Psoas muscle (tissue), 8 donors: ENCODE data around the gene TRABD2A. TPM values are rescaled to one million over a fixed set of nuclear protein-coding genes. Genes with fewer than 3 reads are reported as not detected.

ENCODE experiments used
- ATAC-seq, 4 donors: fragments of 200-7000 bp; cut with Tn5 transposase; one replicate each; pipeline ENCODE4 v1.9.1; 2020; ENCODE audit warnings: moderate library complexity in 3 of 4, mild to moderate bottlenecking in 2 of 4
- DNase-seq, 2 donors: peaks; one replicate each; pipeline ENCODE4 v3.0.0-alpha.2; 2020
- H3K27ac ChIP-seq: fragments of 200-600 bp; one replicate; pipeline ENCODE4 v1.8.0; 2022
- H3K27me3 ChIP-seq, 3 donors: fragments of 200-600 bp in 1 of 3; one replicate each; pipeline versions ENCODE4 v1.6.1 to v1.8.0; 2013 to 2022; ENCODE audit warnings: low read length in 2 of 3, mild to moderate bottlenecking in 2 of 3, moderate library complexity in 1 of 3; ENCODE audit not compliant: insufficient read depth in 3 of 3
- H3K36me3 ChIP-seq, 2 donors: fragments of 200-600 bp in 1 of 2; one replicate each; pipeline versions ENCODE4 v1.6.1 to v1.8.0; 2013 to 2022; ENCODE audit warnings: low read depth in 1 of 2, mild to moderate bottlenecking in 1 of 2, moderate library complexity in 1 of 2; ENCODE audit not compliant: insufficient read depth in 1 of 2
- H3K4me1 ChIP-seq: fragments of 200-600 bp; one replicate; pipeline ENCODE4 v1.8.0; 2022
- H3K4me3 ChIP-seq: fragments of 200-600 bp; one replicate; pipeline ENCODE4 v1.8.0; 2022; ENCODE audit warnings: mild to moderate bottlenecking
- H3K9me3 ChIP-seq: fragments of 200-600 bp; one replicate; pipeline ENCODE4 v1.8.0; 2022
- CTCF ChIP-seq: fragments of 200-600 bp; IDR thresholded peaks from one replicate; pipeline ENCODE4 v1.8.0; 2022; ENCODE audit warnings: antibody characterized with exemption
- WGBS, 3 donors: extraction: QIAGEN DNeasy Blood & Tissue Kit; methylation state at CpG; one replicate each; pipeline versions ENCODE4 v1.1.6 to v1.1.7; 2013; 5-methylcytosine and 5-hydroxymethylcytosine counted together
- intact Hi-C, 2 donors: fragments of 100-400 bp; cut with DNase I; formaldehyde crosslinking; loops; one replicate each; pipeline versions ENCODE4 v1.11.0 to v1.14.2; 2022
- polyA plus RNA-seq, 3 donors: library from polyadenylated mRNA; stranded (reverse); fragments of 200-250 nt; gene quantifications; one replicate each; pipeline ENCODE4 v1.2.3, GENCODE V29; 2013
- total RNA-seq, 4 donors: library from RNA; stranded (reverse); fragmentation: NEBNext Ultra II Directional in 2 of 4; extraction: Animal tissue kit (Norgen Biotek cat#: 25700) in 2 of 4; gene quantifications; one replicate each; pipeline versions ENCODE4 v1.2.1 to v1.2.4, GENCODE V29; 2021 to 2023
- donor health status: healthy with polysubstance abuse.
- donor health status: DM: no; HTN: no; CAD: no; lungs with moderate emphysema.
- donor health status: Bipolar disorder and iron deficiency.
- donor health status: healthy.
- donor health status: DM: yes; HTN: yes; CAD: no.
- donor health status: DM: no; HTN: no; CAD: no.
- donor health status: DM: no; HTN: no; CAD: no.
- donor health status: DM: yes; HTN: yes; CAD: no.

Gene TRABD2A
- total and polyA plus RNA-seq, 7 donors: 0.27 to 0.74 (median 0.35) TPM

GRCh38 chr2:84788498-84788897 lies 92.4 kb downstream of the TRABD2A start:
- peaks cover 0 to 3% (median 0%) of the 10 kb centered on the region in 3 donors for H3K27me3 ChIP-seq
- intact Hi-C loops: no loop called here
- ATAC-seq (no peak), DNase-seq (no peak)
- H3K4me3 ChIP-seq: no peak overlapping the region
- 55 to 62% (median 58%) methylated on average over 3 of the region's 3 CpGs for WGBS, 3 donors
- no peak overlapping the region for H3K27ac ChIP-seq
- no peaks in the 10 kb centered on the region for H3K4me1 ChIP-seq
- no peaks in the 10 kb centered on the region for H3K36me3 ChIP-seq
- H3K9me3 ChIP-seq: no peaks in the 10 kb centered on the region
- TF ChIP-seq CTCF: no peak

GRCh38 chr2:84788027-84788426 lies 92.9 kb downstream of the TRABD2A start:
- no peak for TF ChIP-seq CTCF
- 40 to 90% (median 69%) methylated on average over 1 of the region's 1 CpG for WGBS, 3 donors
- no peak for ATAC-seq
- Histone ChIP-seq H3K27me3 (peaks cover 0 to 3% (median 0%) of the 10 kb centered on the region in 3 donors), H3K36me3 (no peaks in the 10 kb centered on the region), H3K9me3 (no peaks in the 10 kb centered on the region), H3K4me1 (no peaks in the 10 kb centered on the region), H3K4me3 (no peak overlapping the region), H3K27ac (no peak overlapping the region)
- intact Hi-C loops: no loop called here
- no peak for DNase-seq

GRCh38 chr2:84786601-84787000 lies 94.3 kb downstream of the TRABD2A start:
- ATAC-seq (no peak), DNase-seq (no peak)
- no peaks in the 10 kb centered on the region for H3K9me3 ChIP-seq
- intact Hi-C loops: no loop called here
- no peaks in the 10 kb centered on the region for H3K4me1 ChIP-seq
- H3K27me3 ChIP-seq: peaks cover 0 to 3% (median 0%) of the 10 kb centered on the region in 3 donors
- TF ChIP-seq CTCF: no peak
- H3K36me3 ChIP-seq: no peaks in the 10 kb centered on the region
- H3K27ac ChIP-seq: no peak overlapping the region
- H3K4me3 ChIP-seq: no peak overlapping the region

GRCh38 chr2:84785950-84786349 lies 94.9 kb downstream of the TRABD2A start:
- ATAC-seq (no peak), DNase-seq (no peak)
- no peak overlapping the region for H3K4me3 ChIP-seq
- no peak for TF ChIP-seq CTCF
- intact Hi-C loops: no loop called here
- peaks cover 0 to 3% (median 0%) of the 10 kb centered on the region in 3 donors for H3K27me3 ChIP-seq
- H3K27ac ChIP-seq: no peak overlapping the region
- no peaks in the 10 kb centered on the region for H3K9me3 ChIP-seq
- no peaks in the 10 kb centered on the region for H3K4me1 ChIP-seq
- H3K36me3 ChIP-seq: no peaks in the 10 kb centered on the region
- WGBS, 3 donors: 84 to 91% (median 91%) methylated on average over 4 of the region's 4 CpGs

GRCh38 chr2:84782717-84783442 lies 98.0 kb downstream of the TRABD2A start:
- peaks cover 0 to 3% (median 0%) of the 10 kb centered on the region in 3 donors for H3K27me3 ChIP-seq
- 58 to 71% (median 70%) methylated on average over 1 of the region's 1 CpG for WGBS, 3 donors
- DNase-seq (no peak), ATAC-seq (no peak)
- H3K9me3 ChIP-seq: no peaks in the 10 kb centered on the region
- H3K4me1 ChIP-seq: no peaks in the 10 kb centered on the region
- intact Hi-C loops: no loop called here
- TF ChIP-seq CTCF: no peak
- no peaks in the 10 kb centered on the region for H3K36me3 ChIP-seq
- no peak overlapping the region for H3K4me3 ChIP-seq
- no peak overlapping the region for H3K27ac ChIP-seq
